ENCODE measurements around the gene PPT2. TPM values are rescaled to one million over a fixed set of nuclear protein-coding genes. Genes with fewer than 3 reads are reported as not detected.

The PPT2 gene
- total and polyA plus RNA-seq, 2 of the 8 experiments (the other 6 are each of a cell fraction or from before 2014, with no cell fraction given), result 24.1 to 39.5 TPM

DNA sequence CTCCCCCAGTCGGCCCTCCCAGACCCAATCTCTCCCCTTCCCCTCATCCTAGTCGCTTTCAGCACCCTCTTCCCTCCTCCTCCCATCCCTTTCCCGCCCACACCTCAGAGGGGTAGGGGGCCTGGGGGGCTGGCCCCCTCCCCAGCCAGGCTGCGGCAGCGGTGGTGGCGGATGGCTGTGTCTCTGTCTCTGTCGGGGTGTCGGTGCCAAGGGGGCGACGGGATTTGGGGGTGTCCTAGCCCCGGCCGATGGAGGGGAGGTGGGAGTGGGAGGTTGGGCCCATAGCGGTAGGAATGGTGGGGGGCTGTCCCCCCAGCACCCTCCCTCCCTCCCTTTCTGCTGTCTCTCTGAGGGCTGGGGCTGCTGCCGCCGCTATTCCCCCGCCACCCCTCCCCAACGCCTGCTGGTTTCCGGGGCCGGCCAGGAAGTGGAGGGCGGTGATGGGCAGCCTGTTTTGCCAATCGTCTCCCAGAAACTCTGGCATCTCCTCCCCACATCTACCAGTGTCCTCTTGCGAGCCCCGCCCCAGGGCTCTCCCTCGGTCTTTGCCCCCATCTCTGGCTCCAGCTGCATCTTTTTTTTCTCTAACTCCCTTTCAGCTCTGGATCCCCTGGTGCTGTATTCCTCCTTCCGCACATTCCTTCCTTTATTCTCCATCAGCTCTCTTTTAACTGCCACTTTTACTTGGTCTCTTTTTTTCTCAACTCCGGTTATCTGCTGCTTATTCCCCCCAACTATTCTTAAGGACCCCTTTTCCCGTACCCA, 22.0 kb downstream of the PPT2 start, which contains the start of gene AGPAT1 (continued):
- TF ChIP-seq POLR2A (IDR thresholded peaks at IDR 0.05; ENCODE audit: control extremely low read depth in 1 of 2, low read depth in 2 of 2, low read length in 2 of 2) (peak; percentile 50 to 63), TBP (IDR thresholded peaks at IDR 0.05; ENCODE audit: low read depth, low read length) (peak; percentile 65; the same call in 1 of the 2 replicates), HDAC2 (IDR thresholded peaks at IDR 0.05; ENCODE audit: borderline replicate concordance in 1 of 2, low read depth in 2 of 2, low read length in 2 of 2) (0 out of 4 replicates have a peak, but pooled peaks of 1 of the 2 experiments have one; percentile 27), EGR1 (IDR thresholded peaks at IDR 0.05; ENCODE audit: borderline replicate concordance, low read depth, low read length) (peak; percentile 18; the same call in 1 of the 2 replicates), TEAD4 (IDR thresholded peaks at IDR 0.05; ENCODE audit: low read depth, low read length) (peak; percentile 3; the same call in 1 of the 2 replicates), POLR2AphosphoS5 (IDR thresholded peaks at IDR 0.05; ENCODE audit: low read depth, low read length) (0 out of 2 replicates have a peak, but pooled peaks have one; percentile 31), GABPA (IDR thresholded peaks at IDR 0.05; ENCODE audit: borderline replicate concordance, insufficient read depth, low read length) (peak; percentile 91), EP300 (IDR thresholded peaks at IDR 0.05; ENCODE audit: borderline replicate concordance in 1 of 2, low read depth in 2 of 2, low read length in 2 of 2) (peak in 1 of 2 experiments; percentile 10; a peak in 1 of 3 replicates)
- TF ChIP-seq, protein P1, sequence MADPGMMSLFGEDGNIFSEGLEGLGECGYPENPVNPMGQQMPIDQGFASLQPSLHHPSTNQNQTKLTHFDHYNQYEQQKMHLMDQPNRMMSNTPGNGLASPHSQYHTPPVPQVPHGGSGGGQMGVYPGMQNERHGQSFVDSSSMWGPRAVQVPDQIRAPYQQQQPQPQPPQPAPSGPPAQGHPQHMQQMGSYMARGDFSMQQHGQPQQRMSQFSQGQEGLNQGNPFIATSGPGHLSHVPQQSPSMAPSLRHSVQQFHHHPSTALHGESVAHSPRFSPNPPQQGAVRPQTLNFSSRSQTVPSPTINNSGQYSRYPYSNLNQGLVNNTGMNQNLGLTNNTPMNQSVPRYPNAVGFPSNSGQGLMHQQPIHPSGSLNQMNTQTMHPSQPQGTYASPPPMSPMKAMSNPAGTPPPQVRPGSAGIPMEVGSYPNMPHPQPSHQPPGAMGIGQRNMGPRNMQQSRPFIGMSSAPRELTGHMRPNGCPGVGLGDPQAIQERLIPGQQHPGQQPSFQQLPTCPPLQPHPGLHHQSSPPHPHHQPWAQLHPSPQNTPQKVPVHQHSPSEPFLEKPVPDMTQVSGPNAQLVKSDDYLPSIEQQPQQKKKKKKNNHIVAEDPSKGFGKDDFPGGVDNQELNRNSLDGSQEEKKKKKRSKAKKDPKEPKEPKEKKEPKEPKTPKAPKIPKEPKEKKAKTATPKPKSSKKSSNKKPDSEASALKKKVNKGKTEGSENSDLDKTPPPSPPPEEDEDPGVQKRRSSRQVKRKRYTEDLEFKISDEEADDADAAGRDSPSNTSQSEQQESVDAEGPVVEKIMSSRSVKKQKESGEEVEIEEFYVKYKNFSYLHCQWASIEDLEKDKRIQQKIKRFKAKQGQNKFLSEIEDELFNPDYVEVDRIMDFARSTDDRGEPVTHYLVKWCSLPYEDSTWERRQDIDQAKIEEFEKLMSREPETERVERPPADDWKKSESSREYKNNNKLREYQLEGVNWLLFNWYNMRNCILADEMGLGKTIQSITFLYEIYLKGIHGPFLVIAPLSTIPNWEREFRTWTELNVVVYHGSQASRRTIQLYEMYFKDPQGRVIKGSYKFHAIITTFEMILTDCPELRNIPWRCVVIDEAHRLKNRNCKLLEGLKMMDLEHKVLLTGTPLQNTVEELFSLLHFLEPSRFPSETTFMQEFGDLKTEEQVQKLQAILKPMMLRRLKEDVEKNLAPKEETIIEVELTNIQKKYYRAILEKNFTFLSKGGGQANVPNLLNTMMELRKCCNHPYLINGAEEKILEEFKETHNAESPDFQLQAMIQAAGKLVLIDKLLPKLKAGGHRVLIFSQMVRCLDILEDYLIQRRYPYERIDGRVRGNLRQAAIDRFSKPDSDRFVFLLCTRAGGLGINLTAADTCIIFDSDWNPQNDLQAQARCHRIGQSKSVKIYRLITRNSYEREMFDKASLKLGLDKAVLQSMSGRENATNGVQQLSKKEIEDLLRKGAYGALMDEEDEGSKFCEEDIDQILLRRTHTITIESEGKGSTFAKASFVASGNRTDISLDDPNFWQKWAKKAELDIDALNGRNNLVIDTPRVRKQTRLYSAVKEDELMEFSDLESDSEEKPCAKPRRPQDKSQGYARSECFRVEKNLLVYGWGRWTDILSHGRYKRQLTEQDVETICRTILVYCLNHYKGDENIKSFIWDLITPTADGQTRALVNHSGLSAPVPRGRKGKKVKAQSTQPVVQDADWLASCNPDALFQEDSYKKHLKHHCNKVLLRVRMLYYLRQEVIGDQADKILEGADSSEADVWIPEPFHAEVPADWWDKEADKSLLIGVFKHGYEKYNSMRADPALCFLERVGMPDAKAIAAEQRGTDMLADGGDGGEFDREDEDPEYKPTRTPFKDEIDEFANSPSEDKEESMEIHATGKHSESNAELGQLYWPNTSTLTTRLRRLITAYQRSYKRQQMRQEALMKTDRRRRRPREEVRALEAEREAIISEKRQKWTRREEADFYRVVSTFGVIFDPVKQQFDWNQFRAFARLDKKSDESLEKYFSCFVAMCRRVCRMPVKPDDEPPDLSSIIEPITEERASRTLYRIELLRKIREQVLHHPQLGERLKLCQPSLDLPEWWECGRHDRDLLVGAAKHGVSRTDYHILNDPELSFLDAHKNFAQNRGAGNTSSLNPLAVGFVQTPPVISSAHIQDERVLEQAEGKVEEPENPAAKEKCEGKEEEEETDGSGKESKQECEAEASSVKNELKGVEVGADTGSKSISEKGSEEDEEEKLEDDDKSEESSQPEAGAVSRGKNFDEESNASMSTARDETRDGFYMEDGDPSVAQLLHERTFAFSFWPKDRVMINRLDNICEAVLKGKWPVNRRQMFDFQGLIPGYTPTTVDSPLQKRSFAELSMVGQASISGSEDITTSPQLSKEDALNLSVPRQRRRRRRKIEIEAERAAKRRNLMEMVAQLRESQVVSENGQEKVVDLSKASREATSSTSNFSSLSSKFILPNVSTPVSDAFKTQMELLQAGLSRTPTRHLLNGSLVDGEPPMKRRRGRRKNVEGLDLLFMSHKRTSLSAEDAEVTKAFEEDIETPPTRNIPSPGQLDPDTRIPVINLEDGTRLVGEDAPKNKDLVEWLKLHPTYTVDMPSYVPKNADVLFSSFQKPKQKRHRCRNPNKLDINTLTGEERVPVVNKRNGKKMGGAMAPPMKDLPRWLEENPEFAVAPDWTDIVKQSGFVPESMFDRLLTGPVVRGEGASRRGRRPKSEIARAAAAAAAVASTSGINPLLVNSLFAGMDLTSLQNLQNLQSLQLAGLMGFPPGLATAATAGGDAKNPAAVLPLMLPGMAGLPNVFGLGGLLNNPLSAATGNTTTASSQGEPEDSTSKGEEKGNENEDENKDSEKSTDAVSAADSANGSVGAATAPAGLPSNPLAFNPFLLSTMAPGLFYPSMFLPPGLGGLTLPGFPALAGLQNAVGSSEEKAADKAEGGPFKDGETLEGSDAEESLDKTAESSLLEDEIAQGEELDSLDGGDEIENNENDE (IDR thresholded peaks at IDR 0.05; ENCODE audit: insufficient replicate concordance, low read length), result no peak

Measured in H1 (cell line).